ENCODE results near the gene CECR2. TPM values are rescaled to one million over a fixed set of nuclear protein-coding genes. Genes with fewer than 3 reads are reported as not detected.

The CECR2 gene
- total RNA-seq, 1 experiment from 2014 or later, result not detected

DNA sequence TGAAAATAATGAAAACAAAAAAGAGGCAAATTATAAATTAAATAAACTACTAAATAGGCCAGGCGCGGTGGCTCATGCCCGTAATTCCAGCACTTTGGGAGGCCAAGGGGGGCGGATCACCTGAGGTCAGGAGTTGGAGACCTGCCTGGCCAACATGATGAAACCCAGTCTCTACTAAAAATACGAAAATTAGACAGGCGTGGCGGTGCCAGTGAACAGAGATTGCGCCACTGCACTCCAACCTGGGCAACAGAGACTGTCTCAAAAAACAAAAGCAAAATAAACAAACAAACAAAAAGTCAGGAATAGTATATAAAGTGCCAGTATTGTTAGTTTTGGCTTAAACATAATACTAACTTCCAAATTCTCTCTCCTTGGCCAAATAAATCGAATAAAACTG, 37.6 kb upstream of the CECR2 start:
- CTCF ChIA-PET, result no interaction called here
- Histone ChIP-seq H3K27me3 (ENCODE audit: low read length) (peaks cover 14% of the 10 kb centered on the region), H3K4me1 (ENCODE audit: insufficient read depth, low read length) (no peaks in the 10 kb centered on the region), H3K36me3 (ENCODE audit: low read depth, low read length) (no peaks in the 10 kb centered on the region), H3K4me3 (ENCODE audit: low read length) (no peak overlapping the region), H3K79me2 (ENCODE audit: low read length) (no peaks in the 10 kb centered on the region), H3K9me2 (replicated peaks; ENCODE audit: low read length) (no peaks in the 10 kb centered on the region), H3F3A (ENCODE audit: low read length, unreplicated experiment) (no peaks in the 10 kb centered on the region), H3K9me3 (ENCODE audit: low read length) (no peaks in the 10 kb centered on the region), H2AFZ (ENCODE audit: low read length) (no peak overlapping the region), H4K20me1 (ENCODE audit: low read length) (no peaks in the 10 kb centered on the region), H3K9ac (ENCODE audit: low read length) (no peak overlapping the region), H3K27ac (ENCODE audit: low read length) (no peak overlapping the region), H3K4me2 (ENCODE audit: low read length) (no peak overlapping the region)
- POLR2A ChIA-PET (ENCODE audit: unreplicated experiment), result no interaction called here
- ATAC-seq, result no peak
- TF ChIP-seq, protein P1, sequence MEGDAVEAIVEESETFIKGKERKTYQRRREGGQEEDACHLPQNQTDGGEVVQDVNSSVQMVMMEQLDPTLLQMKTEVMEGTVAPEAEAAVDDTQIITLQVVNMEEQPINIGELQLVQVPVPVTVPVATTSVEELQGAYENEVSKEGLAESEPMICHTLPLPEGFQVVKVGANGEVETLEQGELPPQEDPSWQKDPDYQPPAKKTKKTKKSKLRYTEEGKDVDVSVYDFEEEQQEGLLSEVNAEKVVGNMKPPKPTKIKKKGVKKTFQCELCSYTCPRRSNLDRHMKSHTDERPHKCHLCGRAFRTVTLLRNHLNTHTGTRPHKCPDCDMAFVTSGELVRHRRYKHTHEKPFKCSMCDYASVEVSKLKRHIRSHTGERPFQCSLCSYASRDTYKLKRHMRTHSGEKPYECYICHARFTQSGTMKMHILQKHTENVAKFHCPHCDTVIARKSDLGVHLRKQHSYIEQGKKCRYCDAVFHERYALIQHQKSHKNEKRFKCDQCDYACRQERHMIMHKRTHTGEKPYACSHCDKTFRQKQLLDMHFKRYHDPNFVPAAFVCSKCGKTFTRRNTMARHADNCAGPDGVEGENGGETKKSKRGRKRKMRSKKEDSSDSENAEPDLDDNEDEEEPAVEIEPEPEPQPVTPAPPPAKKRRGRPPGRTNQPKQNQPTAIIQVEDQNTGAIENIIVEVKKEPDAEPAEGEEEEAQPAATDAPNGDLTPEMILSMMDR (conservative IDR thresholded peaks at IDR 0.05; ENCODE audit: low read depth, low read length), result no peak
- no peak for TF ChIP-seq EZH2 (IDR thresholded peaks at IDR 0.05; ENCODE audit: low read length, unreplicated experiment)
- no peak for TF ChIP-seq EZH2phosphoT487 (IDR thresholded peaks at IDR 0.05; ENCODE audit: borderline replicate concordance, low read length)
- intact Hi-C loops (cut with micrococcal nuclease), result no loop called here
- BruUV-seq (replicated peaks), result no TSS peak
- DNase-seq, result no peak

DNA sequence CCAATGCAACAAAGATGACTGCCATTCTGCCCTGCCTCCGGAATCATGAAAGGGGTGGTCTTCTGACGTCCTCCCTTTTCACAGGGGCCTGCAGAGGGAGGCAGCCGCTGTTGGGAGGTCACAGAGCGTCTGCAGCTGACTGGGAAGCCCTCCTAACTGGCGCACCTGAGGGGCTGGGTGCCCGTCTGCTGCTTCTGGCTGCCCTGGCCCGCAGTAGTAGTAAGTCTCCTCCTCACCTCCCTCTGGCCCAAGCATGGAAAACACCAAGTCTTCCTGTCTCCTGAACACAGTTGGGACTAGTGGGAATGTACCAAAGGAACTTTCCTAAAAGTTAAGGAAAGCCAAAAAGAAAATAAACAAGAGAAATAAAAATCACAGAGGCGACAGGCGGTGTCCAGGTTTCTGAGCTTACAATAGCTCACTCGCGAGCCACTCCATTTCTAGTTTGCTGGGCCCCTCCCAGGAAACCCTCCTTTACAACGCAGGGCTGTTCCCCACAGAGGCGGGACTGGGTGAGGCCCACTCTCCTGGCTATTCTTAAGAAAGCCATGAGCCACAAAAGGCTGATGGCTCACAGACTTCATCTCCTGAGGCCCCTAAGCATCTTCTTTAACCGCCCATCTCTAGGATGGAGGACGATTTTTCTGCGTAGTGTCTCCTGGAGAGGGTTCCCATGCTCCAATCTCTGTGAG, 37.0 kb upstream of the CECR2 start:
- TF ChIP-seq, protein P1 (conservative IDR thresholded peaks at IDR 0.05; ENCODE audit: low read depth, low read length), result no peak
- TF ChIP-seq EZH2 (IDR thresholded peaks at IDR 0.05; ENCODE audit: low read length, unreplicated experiment) (no peak), EZH2phosphoT487 (IDR thresholded peaks at IDR 0.05; ENCODE audit: borderline replicate concordance, low read length) (no peak)

DNA sequence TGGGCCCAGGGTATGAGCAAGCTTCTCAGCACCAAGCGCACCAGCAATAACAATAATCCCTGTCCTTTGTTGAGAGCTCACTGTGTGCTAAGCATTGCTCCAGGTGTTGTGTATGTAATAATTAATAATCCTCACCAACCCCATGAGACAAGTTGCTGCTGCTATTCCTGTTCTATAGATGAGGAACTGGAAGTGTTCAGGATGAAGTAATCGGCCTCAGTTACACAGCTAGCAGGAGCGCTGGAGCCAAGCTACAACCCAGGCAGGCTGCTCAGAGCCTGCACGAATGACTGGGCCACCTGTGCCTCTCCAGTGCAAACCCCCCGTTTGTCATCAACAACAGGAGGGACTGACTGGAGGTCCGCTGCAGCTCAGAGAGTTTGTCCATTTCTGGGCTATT, 35.2 kb upstream of the CECR2 start:
- no peak overlapping the region for H3K4me3 ChIP-seq (ENCODE audit: low read length)
- no peaks in the 10 kb centered on the region for H3K9me3 ChIP-seq (ENCODE audit: low read length)
- no peaks in the 10 kb centered on the region for H4K20me1 ChIP-seq (ENCODE audit: low read length)
- no peak overlapping the region for H3K27ac ChIP-seq (ENCODE audit: low read length)
- no peaks in the 10 kb centered on the region for H3K79me2 ChIP-seq (ENCODE audit: low read length)
- no TSS peak for BruUV-seq (replicated peaks)
- no peak overlapping the region for H3K9ac ChIP-seq (ENCODE audit: low read length)
- DNase-seq (no peak), ATAC-seq (no peak)
- H3K9me2 ChIP-seq (replicated peaks; ENCODE audit: low read length), result no peaks in the 10 kb centered on the region
- no peak overlapping the region for H3K4me2 ChIP-seq (ENCODE audit: low read length)
- H3K27me3 ChIP-seq (ENCODE audit: low read length), result peaks cover 34% of the 10 kb centered on the region
- intact Hi-C loops (cut with micrococcal nuclease), result no loop called here
- POLR2A ChIA-PET (ENCODE audit: unreplicated experiment), result no interaction called here
- no peak for TF ChIP-seq EZH2phosphoT487 (IDR thresholded peaks at IDR 0.05; ENCODE audit: borderline replicate concordance, low read length)
- TF ChIP-seq, protein P1 (conservative IDR thresholded peaks at IDR 0.05; ENCODE audit: low read depth, low read length), result no peak
- TF ChIP-seq EZH2 (IDR thresholded peaks at IDR 0.05; ENCODE audit: low read length, unreplicated experiment), result no peak
- H3K36me3 ChIP-seq (ENCODE audit: low read depth, low read length), result no peaks in the 10 kb centered on the region
- no peak overlapping the region for H2AFZ ChIP-seq (ENCODE audit: low read length)
- H3F3A ChIP-seq (ENCODE audit: low read length, unreplicated experiment), result no peaks in the 10 kb centered on the region
- H3K4me1 ChIP-seq (ENCODE audit: insufficient read depth, low read length), result no peaks in the 10 kb centered on the region
- CTCF ChIA-PET, result no interaction called here

More for the DNA sequence above, 37.0 kb upstream of the CECR2 start:
- H4K20me1 ChIP-seq (ENCODE audit: low read length), result no peaks in the 10 kb centered on the region
- no peaks in the 10 kb centered on the region for H3K9me2 ChIP-seq (replicated peaks; ENCODE audit: low read length)
- no TSS peak for BruUV-seq (replicated peaks)
- no peaks in the 10 kb centered on the region for H3K36me3 ChIP-seq (ENCODE audit: low read depth, low read length)
- ChIA-PET POLR2A (ENCODE audit: unreplicated experiment) (no interaction called here), CTCF (no interaction called here)
- H2AFZ ChIP-seq (ENCODE audit: low read length), result no peak overlapping the region
- H3K9me3 ChIP-seq (ENCODE audit: low read length), result no peaks in the 10 kb centered on the region
- intact Hi-C loops (cut with micrococcal nuclease), result no loop called here
- H3K4me2 ChIP-seq (ENCODE audit: low read length), result no peak overlapping the region
- H3F3A ChIP-seq (ENCODE audit: low read length, unreplicated experiment), result no peaks in the 10 kb centered on the region
- H3K4me1 ChIP-seq (ENCODE audit: insufficient read depth, low read length), result no peaks in the 10 kb centered on the region
- no peak overlapping the region for H3K4me3 ChIP-seq (ENCODE audit: low read length)
- no peak overlapping the region for H3K27ac ChIP-seq (ENCODE audit: low read length)
- ATAC-seq, result no peak
- no peaks in the 10 kb centered on the region for H3K79me2 ChIP-seq (ENCODE audit: low read length)
- H3K9ac ChIP-seq (ENCODE audit: low read length), result no peak overlapping the region
- H3K27me3 ChIP-seq (ENCODE audit: low read length), result peaks cover 19% of the 10 kb centered on the region
- DNase-seq, result no peak
